GM19452 (cell line): Measurements from ENCODE around the gene EEFSEC.

Source experiments
- ATAC-seq: cut with Tn5 transposase; IDR thresholded peaks from one replicate; pipeline ENCODE4 v1.9.1; 2021; ENCODE audit not compliant: unreplicated experiment

EEFSEC gene

GRCh38 chr3:128214056-128214455 is 60.8 kb downstream of the EEFSEC start:
- ATAC-seq: no peak

GRCh38 chr3:128215290-128215689 is 62.0 kb downstream of the EEFSEC start:
- ATAC-seq: no peak

GRCh38 chr3:128215800-128216495 is 62.7 kb downstream of the EEFSEC start:
- no peak for ATAC-seq

- ATAC-seq: no peak
Observed at GRCh38 chr3:128217702-128218547, 64.6 kb downstream of the EEFSEC start.

- ATAC-seq: no peak
Observed at GRCh38 chr3:128218548-128219257, 65.4 kb downstream of the EEFSEC start.

GRCh38 chr3:128221328-128221727 is 68.0 kb downstream of the EEFSEC start:
- ATAC-seq: no peak

- no peak for ATAC-seq
Observed at GRCh38 chr3:128222796-128223385, 69.6 kb downstream of the EEFSEC start.

GRCh38 chr3:128226186-128226725 is 73.0 kb downstream of the EEFSEC start:
- ATAC-seq: no peak

GRCh38 chr3:128226795-128227395 is 73.6 kb downstream of the EEFSEC start:
- ATAC-seq: no peak

- ATAC-seq: no peak
Observed at GRCh38 chr3:128227507-128227906, 74.2 kb downstream of the EEFSEC start.

- no peak for ATAC-seq
Observed at GRCh38 chr3:128228366-128228910, 75.2 kb downstream of the EEFSEC start.

- no peak for ATAC-seq
Observed at GRCh38 chr3:128229106-128229857, 76.0 kb downstream of the EEFSEC start.

- no peak for ATAC-seq
Observed at GRCh38 chr3:128231606-128232005, 78.3 kb downstream of the EEFSEC start.

GRCh38 chr3:128232376-128233178 is 79.3 kb downstream of the EEFSEC start:
- ATAC-seq: no peak

- ATAC-seq: no peak
Observed at GRCh38 chr3:128235207-128235926, 82.1 kb downstream of the EEFSEC start.

- no peak for ATAC-seq
Observed at GRCh38 chr3:128236657-128237056, 83.4 kb downstream of the EEFSEC start.

GRCh38 chr3:128237348-128238183 is 84.3 kb downstream of the EEFSEC start:
- ATAC-seq: no peak
